Dedifferentiated amniotic fluid mesenchymal stem cell (primary cell): ENCODE data around the gene C3orf52.

Source experiments
- DNase-seq: peaks from one replicate; pipeline ENCODE4 v3.0.0-alpha.2; 2016; ENCODE audit errors: extremely low spot score

C3orf52 gene

GRCh38 chr3:112136959-112137693, 50.9 kb downstream of the C3orf52 start:
- no peak for DNase-seq

- no peak for DNase-seq
Measured at GRCh38 chr3:112137781-112138180, 51.6 kb downstream of the C3orf52 start.

GRCh38 chr3:112138219-112138969, 52.2 kb downstream of the C3orf52 start:
- no peak for DNase-seq

GRCh38 chr3:112140584-112140983, 54.4 kb downstream of the C3orf52 start:
- no peak for DNase-seq

GRCh38 chr3:112141293-112141692, 55.1 kb downstream of the C3orf52 start:
- no peak for DNase-seq

- no peak for DNase-seq
Measured at GRCh38 chr3:112143251-112143650, 57.1 kb downstream of the C3orf52 start.

- DNase-seq: no peak
Measured at GRCh38 chr3:112143689-112144088, 57.5 kb downstream of the C3orf52 start.

GRCh38 chr3:112149136-112149535, 62.9 kb downstream of the C3orf52 start:
- no peak for DNase-seq

GRCh38 chr3:112167758-112168157, 81.6 kb downstream of the C3orf52 start:
- DNase-seq: no peak
